Muscle layer of duodenum (tissue), 2 donors: ENCODE results near the gene PPP1R3F.

Experiments used
- H3K27ac ChIP-seq: one replicate; pipeline ENCODE4 v1.7.0; 2013; ENCODE audit warnings: mild to moderate bottlenecking, low read length
- H3K27me3 ChIP-seq: one replicate; pipeline ENCODE4 v1.7.0; 2013; ENCODE audit warnings: low read depth, mild to moderate bottlenecking, control low read depth, low read length
- H3K36me3 ChIP-seq, 2 donors: one replicate each; pipeline ENCODE4 v1.7.0; 2013; ENCODE audit warnings: low read length in 2 of 2, control low read depth in 1 of 2, mild to moderate bottlenecking in 1 of 2; ENCODE audit not compliant: insufficient read depth in 2 of 2, control insufficient read depth in 1 of 2
- H3K4me1 ChIP-seq, 2 donors: one replicate each; pipeline ENCODE4 v1.7.0; 2013; ENCODE audit warnings: low read length in 2 of 2, mild to moderate bottlenecking in 2 of 2, control low read depth in 1 of 2, moderate library complexity in 1 of 2; ENCODE audit not compliant: insufficient read depth in 2 of 2, control insufficient read depth in 1 of 2
- H3K4me3 ChIP-seq, 2 donors: one replicate each; pipeline ENCODE4 v1.7.0; 2013; ENCODE audit warnings: low read length in 2 of 2, low read depth in 1 of 2, mild to moderate bottlenecking in 1 of 2
- H3K9me3 ChIP-seq, 2 donors: one replicate each; pipeline ENCODE4 v1.7.0; 2013; ENCODE audit warnings: low read length in 2 of 2, control low read depth in 1 of 2, mild to moderate bottlenecking in 1 of 2; ENCODE audit not compliant: control insufficient read depth in 1 of 2
- donor health status: healthy.

PPP1R3F gene

DNA sequence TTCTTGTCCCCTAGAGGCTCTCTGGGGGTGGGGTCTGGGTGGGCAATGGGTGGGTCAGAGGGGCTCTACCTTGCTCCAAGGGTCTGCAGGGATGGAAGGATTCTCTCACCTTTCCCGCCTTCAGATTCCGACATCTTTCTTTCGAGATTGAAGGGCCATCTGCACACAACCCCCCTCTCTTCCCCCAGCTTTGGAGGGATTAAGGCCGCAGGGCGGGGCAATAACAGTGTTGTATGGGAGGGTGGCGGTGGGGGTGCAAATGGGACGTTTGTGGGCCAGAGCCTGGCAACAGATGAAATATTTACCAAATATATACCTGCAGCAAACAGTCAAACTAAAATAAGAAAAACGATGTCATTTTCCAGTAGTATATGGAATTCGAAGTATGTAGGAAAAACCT, 36.4 kb upstream of the PPP1R3F start, which contains the start of gene CACNA1F:
CACNA1F (minus strand) TSS at position 165 of the 400 bp plus-strand sequence; CDS start at position 134, 31 bp downstream.
- no peak within 1 kb of the TSS for H3K27ac ChIP-seq
- no peaks in the 10 kb centered on the region for H3K9me3 ChIP-seq
- peak within 1 kb of the TSS in 1 of 2 donors; percentile 24 for H3K4me3 ChIP-seq
- H3K36me3 ChIP-seq = no peaks in the 10 kb centered on the region
- no peaks in the 10 kb centered on the region for H3K27me3 ChIP-seq
- H3K4me1 ChIP-seq = peaks cover 0 to 16% of the 10 kb centered on the region in 2 donors

- no peaks in the 10 kb centered on the region for H3K36me3 ChIP-seq
- no peaks in the 10 kb centered on the region for H3K9me3 ChIP-seq
- H3K4me3 ChIP-seq = peak overlapping the region in 1 of 2 donors; percentile 24
- peaks cover 0 to 16% of the 10 kb centered on the region in 2 donors for H3K4me1 ChIP-seq
- no peak overlapping the region for H3K27ac ChIP-seq
- H3K27me3 ChIP-seq = no peaks in the 10 kb centered on the region
Measured at GRCh38 chrX:49233887-49234555, 35.6 kb upstream of the PPP1R3F start.

DNA sequence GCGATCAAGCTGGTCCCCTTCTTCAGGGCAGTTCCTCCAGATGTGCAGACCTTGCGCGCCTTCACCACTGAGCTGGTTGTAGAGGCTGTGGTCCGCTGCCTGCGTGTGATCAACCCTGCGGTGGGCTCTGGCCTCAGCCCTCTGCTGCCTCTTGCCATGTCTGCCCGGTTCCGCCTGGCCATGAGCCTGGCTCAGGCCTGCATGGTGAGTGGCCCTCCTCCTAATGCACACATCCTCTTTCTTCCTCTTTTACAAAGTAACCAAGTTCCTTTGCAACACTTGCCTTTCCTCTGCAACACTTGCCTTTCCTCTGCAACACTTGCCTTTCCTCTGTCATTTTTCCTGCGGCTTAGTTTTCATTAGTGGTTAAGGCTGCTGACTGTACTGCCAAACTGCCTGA, 32.5 kb upstream of the PPP1R3F start:
- Histone ChIP-seq H3K27me3 (no peaks in the 10 kb centered on the region), H3K4me1 (peaks cover 0 to 11% of the 10 kb centered on the region in 2 donors), H3K9me3 (no peaks in the 10 kb centered on the region), H3K4me3 (no peak overlapping the region), H3K27ac (no peak overlapping the region), H3K36me3 (no peaks in the 10 kb centered on the region)

GRCh38 chrX:49238735-49239134, 30.9 kb upstream of the PPP1R3F start:
- peaks cover 0 to 11% of the 10 kb centered on the region in 2 donors for H3K4me1 ChIP-seq
- H3K27me3 ChIP-seq = no peaks in the 10 kb centered on the region
- peaks cover 8 to 10% of the 10 kb centered on the region in 2 donors for H3K36me3 ChIP-seq
- no peaks in the 10 kb centered on the region for H3K9me3 ChIP-seq
- H3K4me3 ChIP-seq = no peak overlapping the region
- H3K27ac ChIP-seq = no peak overlapping the region

DNA sequence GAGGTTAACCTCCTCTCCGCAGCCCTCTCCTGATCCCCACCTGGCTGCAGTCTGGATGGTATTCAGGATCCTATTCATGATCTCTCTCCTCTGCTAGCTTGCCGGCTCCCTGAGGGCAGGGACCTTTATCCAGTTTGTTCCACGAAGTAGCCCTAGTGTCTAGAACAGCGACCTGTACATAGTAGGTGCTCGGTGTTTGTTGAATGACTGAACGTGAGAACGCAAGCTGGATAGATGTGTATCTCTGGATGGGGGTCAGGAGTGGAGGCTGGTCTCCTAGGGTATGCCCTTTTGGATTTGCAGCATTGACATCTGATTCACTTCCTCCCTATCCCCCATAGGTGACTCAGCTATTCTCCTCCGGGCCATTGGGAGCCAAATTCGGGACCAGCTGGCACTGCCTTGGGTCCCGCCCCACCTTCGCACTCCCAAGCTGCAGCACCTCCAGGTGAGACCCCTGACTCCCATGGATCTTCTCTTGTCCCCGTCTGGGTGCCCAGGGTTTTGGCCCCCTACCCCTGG, 27.0 kb upstream of the PPP1R3F start:
- peaks cover 8 to 26% of the 10 kb centered on the region in 2 donors for H3K36me3 ChIP-seq
- no peak overlapping the region for H3K27ac ChIP-seq
- peaks cover 0 to 1% of the 10 kb centered on the region in 2 donors for H3K4me1 ChIP-seq
- H3K9me3 ChIP-seq = no peaks in the 10 kb centered on the region
- H3K27me3 ChIP-seq = no peaks in the 10 kb centered on the region
- H3K4me3 ChIP-seq = no peak overlapping the region

DNA sequence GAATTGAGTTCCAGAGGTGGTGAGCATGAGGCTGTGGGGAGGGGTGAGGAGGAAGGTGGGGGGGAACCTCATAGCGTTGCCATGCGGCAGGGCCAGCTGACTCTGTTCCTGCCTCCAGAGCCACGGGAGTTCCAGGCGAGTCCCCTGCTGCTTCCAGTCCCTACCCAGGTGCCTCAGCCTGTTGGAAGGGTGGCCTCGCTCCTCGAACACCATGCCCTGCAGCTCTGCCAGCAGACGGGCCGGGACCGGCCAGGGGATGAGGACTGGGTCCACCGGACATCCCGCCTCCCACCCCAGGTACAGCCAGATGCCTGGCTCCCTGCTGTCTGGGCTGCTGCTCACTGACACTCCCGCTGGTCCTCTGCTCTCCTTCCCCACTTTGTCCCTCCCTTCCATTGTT, 26.4 kb upstream of the PPP1R3F start:
- Histone ChIP-seq H3K27ac (no peak overlapping the region), H3K4me3 (no peak overlapping the region), H3K27me3 (no peaks in the 10 kb centered on the region), H3K36me3 (peaks cover 8 to 26% of the 10 kb centered on the region in 2 donors), H3K9me3 (no peaks in the 10 kb centered on the region), H3K4me1 (no peaks in the 10 kb centered on the region)

- no peaks in the 10 kb centered on the region for H3K27me3 ChIP-seq
- no peak overlapping the region for H3K4me3 ChIP-seq
- H3K36me3 ChIP-seq = peaks cover 8 to 28% of the 10 kb centered on the region in 2 donors
- no peak overlapping the region for H3K27ac ChIP-seq
- H3K9me3 ChIP-seq = no peaks in the 10 kb centered on the region
- no peaks in the 10 kb centered on the region for H3K4me1 ChIP-seq
Measured at GRCh38 chrX:49244207-49244606, 25.4 kb upstream of the PPP1R3F start.

DNA sequence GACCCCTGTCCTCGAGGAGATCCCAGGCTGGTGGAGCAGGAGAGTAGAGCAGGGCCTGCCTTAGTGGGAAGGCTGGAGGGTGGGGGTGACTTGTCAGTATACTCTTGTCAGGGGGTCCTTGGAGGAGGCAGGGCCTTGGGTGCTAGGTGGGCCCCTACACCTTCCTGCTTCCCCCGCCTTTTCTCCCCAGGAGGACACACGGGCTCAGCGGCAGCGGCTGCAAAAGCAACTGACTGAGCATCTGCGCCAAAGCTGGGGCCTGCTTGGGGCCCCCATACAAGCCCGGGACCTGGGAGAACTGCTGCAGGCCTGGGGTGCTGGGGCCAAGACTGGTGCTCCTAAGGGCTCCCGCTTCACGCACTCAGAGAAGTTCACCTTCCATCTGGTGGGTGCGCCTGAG, 23.1 kb upstream of the PPP1R3F start:
- H3K36me3 ChIP-seq = peaks cover 8 to 38% of the 10 kb centered on the region in 2 donors
- no peak overlapping the region for H3K27ac ChIP-seq
- H3K27me3 ChIP-seq = no peaks in the 10 kb centered on the region
- no peaks in the 10 kb centered on the region for H3K4me1 ChIP-seq
- H3K4me3 ChIP-seq = no peak overlapping the region
- no peaks in the 10 kb centered on the region for H3K9me3 ChIP-seq

GRCh38 chrX:49247346-49247745, 22.2 kb upstream of the PPP1R3F start:
- no peaks in the 10 kb centered on the region for H3K4me1 ChIP-seq
- H3K9me3 ChIP-seq = no peaks in the 10 kb centered on the region
- peaks cover 7 to 38% of the 10 kb centered on the region in 2 donors for H3K36me3 ChIP-seq
- no peaks in the 10 kb centered on the region for H3K27me3 ChIP-seq
- H3K27ac ChIP-seq = no peak overlapping the region
- H3K4me3 ChIP-seq = no peak overlapping the region

GRCh38 chrX:49247916-49248811, 21.4 kb upstream of the PPP1R3F start:
- Histone ChIP-seq H3K9me3 (no peaks in the 10 kb centered on the region), H3K27me3 (no peaks in the 10 kb centered on the region), H3K4me1 (no peaks in the 10 kb centered on the region), H3K27ac (no peak overlapping the region), H3K4me3 (no peak overlapping the region), H3K36me3 (peaks cover 4 to 31% of the 10 kb centered on the region in 2 donors)

DNA sequence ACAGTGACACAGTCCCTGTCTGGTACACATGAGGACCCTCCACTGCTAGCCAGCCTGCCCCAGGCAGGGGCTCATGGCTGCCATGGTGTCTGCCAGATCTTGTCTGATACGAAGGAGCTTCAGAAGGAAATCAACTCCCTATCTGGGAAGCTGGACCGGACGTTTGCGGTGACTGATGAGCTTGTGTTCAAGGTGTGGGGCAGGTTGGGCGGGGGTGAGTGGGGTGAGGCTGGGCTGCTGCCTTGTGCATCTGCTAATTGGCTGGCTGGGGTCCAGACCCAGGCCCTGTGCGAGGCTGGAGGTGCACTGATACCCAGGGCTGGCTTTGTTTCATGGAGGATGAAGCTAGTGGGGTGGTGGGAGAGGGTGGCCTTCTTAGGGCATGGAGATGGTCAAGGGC, 20.5 kb upstream of the PPP1R3F start:
- Histone ChIP-seq H3K36me3 (peaks cover 0 to 28% of the 10 kb centered on the region in 2 donors), H3K27ac (no peak overlapping the region)

More for the DNA sequence above, 20.5 kb upstream of the PPP1R3F start:
- no peaks in the 10 kb centered on the region for H3K27me3 ChIP-seq
- H3K4me3 ChIP-seq = no peak overlapping the region
- no peaks in the 10 kb centered on the region for H3K9me3 ChIP-seq
- no peaks in the 10 kb centered on the region for H3K4me1 ChIP-seq
